GM23338 (cell line): ENCODE data around the gene ZNF526.

Source experiments
- CREB1 ChIP-seq: fragments of 250-450 bp; sonication (Bioruptor Pico); IDR thresholded peaks from 2 replicates; pipeline ENCODE4 v1.5.0; 2020; ENCODE audit warnings: low read depth, mild to moderate bottlenecking, moderate library complexity
- CTCF ChIP-seq, 2 experiments: fragments of 200-600 bp in 1 of 2; sonication (generic) in 1 of 2; conservative IDR thresholded peaks; 2 replicates each; pipeline versions ENCODE4 v1.5.1 to v1.6.1; 2016 to 2017; ENCODE audit warnings: antibody characterized with exemption in 2 of 2, low read depth in 2 of 2, mild to moderate bottlenecking in 2 of 2, moderate library complexity in 1 of 2
- EZH2 ChIP-seq: fragments of 200-600 bp; sonication (generic); IDR thresholded peaks from one replicate; pipeline ENCODE4 v1.8.0; 2017; ENCODE audit warnings: antibody characterized with exemption, mild to moderate bottlenecking, low read depth; ENCODE audit not compliant: unreplicated experiment
- EZH2phosphoT487 ChIP-seq: fragments of 200-600 bp; sonication (generic); IDR thresholded peaks from one replicate; pipeline ENCODE4 v1.8.1; 2018; ENCODE audit warnings: antibody characterized with exemption; ENCODE audit not compliant: unreplicated experiment
- JUNB ChIP-seq: IDR thresholded peaks from one replicate; pipeline ENCODE4 v1.6.1; 2016; ENCODE audit warnings: antibody characterized with exemption; ENCODE audit not compliant: unreplicated experiment
- POLR2AphosphoS5 ChIP-seq: IDR thresholded peaks from 2 replicates; pipeline ENCODE4 v1.6.1; 2016; ENCODE audit warnings: antibody characterized with exemption, low read depth
- REST ChIP-seq: IDR thresholded peaks from one replicate; pipeline ENCODE4 v1.6.1; 2018; ENCODE audit warnings: antibody characterized with exemption; ENCODE audit not compliant: unreplicated experiment
- STAT1 ChIP-seq: IDR thresholded peaks from one replicate; pipeline ENCODE4 v1.6.1; 2016; ENCODE audit warnings: antibody characterized with exemption; ENCODE audit not compliant: unreplicated experiment
- ZNF331 ChIP-seq: fragments of 250-450 bp; sonication (Bioruptor Pico); IDR thresholded peaks from 2 replicates; pipeline ENCODE4 v1.5.0; 2020; ENCODE audit warnings: low read depth, mild to moderate bottlenecking, moderate library complexity

GRCh38 chr19:42173695-42174094 lies 46.4 kb upstream of the ZNF526 start:
- TF ChIP-seq CTCF (conservative IDR thresholded peaks at IDR 0.05; ENCODE audit: low read depth in 2 of 2): no peak
- no peak for TF ChIP-seq EZH2
- TF ChIP-seq POLR2AphosphoS5: no peak
- no peak for TF ChIP-seq REST
- TF ChIP-seq JUNB: no peak
- TF ChIP-seq CREB1 (CRISPR knock-in tag): no peak
- no peak for TF ChIP-seq EZH2phosphoT487
- TF ChIP-seq STAT1: no peak
- TF ChIP-seq ZNF331: no peak
